GM23338 (cell line): ENCODE results near the gene PAPPA2.

Source experiments
- EZH2 ChIP-seq: fragments of 200-600 bp; sonication (generic); IDR thresholded peaks from one replicate; pipeline ENCODE4 v1.8.0; 2017; ENCODE audit warnings: antibody characterized with exemption, mild to moderate bottlenecking, low read depth; ENCODE audit not compliant: unreplicated experiment
- EZH2phosphoT487 ChIP-seq: fragments of 200-600 bp; sonication (generic); IDR thresholded peaks from one replicate; pipeline ENCODE4 v1.8.1; 2018; ENCODE audit warnings: antibody characterized with exemption; ENCODE audit not compliant: unreplicated experiment
- JUNB ChIP-seq: IDR thresholded peaks from one replicate; pipeline ENCODE4 v1.6.1; 2016; ENCODE audit warnings: antibody characterized with exemption; ENCODE audit not compliant: unreplicated experiment
- NANOG ChIP-seq: IDR thresholded peaks from 2 replicates; pipeline ENCODE4 v1.6.1; 2016; ENCODE audit warnings: antibody characterized with exemption, borderline replicate concordance
- POLR2AphosphoS5 ChIP-seq: IDR thresholded peaks from 2 replicates; pipeline ENCODE4 v1.6.1; 2016; ENCODE audit warnings: antibody characterized with exemption, low read depth
- ZNF114 ChIP-seq: fragments of 250-450 bp; sonication (Bioruptor Pico); IDR thresholded peaks from 2 replicates; pipeline ENCODE4 v1.5.0; 2020; ENCODE audit warnings: mild to moderate bottlenecking, moderate library complexity
- ZNF331 ChIP-seq: fragments of 250-450 bp; sonication (Bioruptor Pico); IDR thresholded peaks from 2 replicates; pipeline ENCODE4 v1.5.0; 2020; ENCODE audit warnings: low read depth, mild to moderate bottlenecking, moderate library complexity
- TF ChIP-seq, protein P1 (sequence below), 2 experiments: fragments of 200-600 bp in 1 of 2; sonication (generic) in 1 of 2; conservative IDR thresholded peaks; 2 replicates each; pipeline versions ENCODE4 v1.5.1 to v1.6.1; 2016 to 2017; ENCODE audit warnings: antibody characterized with exemption in 2 of 2, low read depth in 2 of 2, mild to moderate bottlenecking in 2 of 2, moderate library complexity in 1 of 2
- TF ChIP-seq, protein P2 (sequence below): IDR thresholded peaks from one replicate; pipeline ENCODE4 v1.6.1; 2018; ENCODE audit warnings: antibody characterized with exemption; ENCODE audit not compliant: unreplicated experiment
- TF ChIP-seq, protein P3 (sequence below): IDR thresholded peaks from 2 replicates; pipeline ENCODE4 v1.6.1; 2016; ENCODE audit warnings: antibody characterized with exemption

DNA sequence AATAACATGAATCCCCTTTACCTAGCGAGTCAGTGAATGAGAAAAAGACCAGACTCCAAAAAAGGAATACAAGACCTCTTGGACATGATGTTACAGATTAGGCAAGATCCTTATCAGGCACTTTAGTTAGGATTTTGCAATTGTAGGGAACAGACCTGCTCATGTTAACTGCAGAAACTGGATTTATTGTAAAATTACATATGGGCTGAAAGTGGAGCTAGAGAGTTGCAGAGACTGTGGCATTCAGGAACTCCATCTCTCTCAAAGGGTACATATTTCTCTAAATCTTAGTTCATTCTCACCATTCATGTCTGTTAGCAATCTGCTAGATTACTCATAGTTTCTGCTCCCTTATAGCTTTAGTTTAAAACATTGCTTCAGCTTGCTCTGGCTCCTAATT is 142.2 kb downstream of the PAPPA2 start:
- TF ChIP-seq, protein P1, sequence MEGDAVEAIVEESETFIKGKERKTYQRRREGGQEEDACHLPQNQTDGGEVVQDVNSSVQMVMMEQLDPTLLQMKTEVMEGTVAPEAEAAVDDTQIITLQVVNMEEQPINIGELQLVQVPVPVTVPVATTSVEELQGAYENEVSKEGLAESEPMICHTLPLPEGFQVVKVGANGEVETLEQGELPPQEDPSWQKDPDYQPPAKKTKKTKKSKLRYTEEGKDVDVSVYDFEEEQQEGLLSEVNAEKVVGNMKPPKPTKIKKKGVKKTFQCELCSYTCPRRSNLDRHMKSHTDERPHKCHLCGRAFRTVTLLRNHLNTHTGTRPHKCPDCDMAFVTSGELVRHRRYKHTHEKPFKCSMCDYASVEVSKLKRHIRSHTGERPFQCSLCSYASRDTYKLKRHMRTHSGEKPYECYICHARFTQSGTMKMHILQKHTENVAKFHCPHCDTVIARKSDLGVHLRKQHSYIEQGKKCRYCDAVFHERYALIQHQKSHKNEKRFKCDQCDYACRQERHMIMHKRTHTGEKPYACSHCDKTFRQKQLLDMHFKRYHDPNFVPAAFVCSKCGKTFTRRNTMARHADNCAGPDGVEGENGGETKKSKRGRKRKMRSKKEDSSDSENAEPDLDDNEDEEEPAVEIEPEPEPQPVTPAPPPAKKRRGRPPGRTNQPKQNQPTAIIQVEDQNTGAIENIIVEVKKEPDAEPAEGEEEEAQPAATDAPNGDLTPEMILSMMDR (conservative IDR thresholded peaks at IDR 0.05; ENCODE audit: low read depth in 2 of 2): no peak
- TF ChIP-seq EZH2phosphoT487 (no peak), ZNF331 (CRISPR knock-in tag) (no peak), EZH2 (no peak), POLR2AphosphoS5 (no peak), JUNB (no peak), ZNF114 (no peak), NANOG (no peak)
- TF ChIP-seq, protein P2, sequence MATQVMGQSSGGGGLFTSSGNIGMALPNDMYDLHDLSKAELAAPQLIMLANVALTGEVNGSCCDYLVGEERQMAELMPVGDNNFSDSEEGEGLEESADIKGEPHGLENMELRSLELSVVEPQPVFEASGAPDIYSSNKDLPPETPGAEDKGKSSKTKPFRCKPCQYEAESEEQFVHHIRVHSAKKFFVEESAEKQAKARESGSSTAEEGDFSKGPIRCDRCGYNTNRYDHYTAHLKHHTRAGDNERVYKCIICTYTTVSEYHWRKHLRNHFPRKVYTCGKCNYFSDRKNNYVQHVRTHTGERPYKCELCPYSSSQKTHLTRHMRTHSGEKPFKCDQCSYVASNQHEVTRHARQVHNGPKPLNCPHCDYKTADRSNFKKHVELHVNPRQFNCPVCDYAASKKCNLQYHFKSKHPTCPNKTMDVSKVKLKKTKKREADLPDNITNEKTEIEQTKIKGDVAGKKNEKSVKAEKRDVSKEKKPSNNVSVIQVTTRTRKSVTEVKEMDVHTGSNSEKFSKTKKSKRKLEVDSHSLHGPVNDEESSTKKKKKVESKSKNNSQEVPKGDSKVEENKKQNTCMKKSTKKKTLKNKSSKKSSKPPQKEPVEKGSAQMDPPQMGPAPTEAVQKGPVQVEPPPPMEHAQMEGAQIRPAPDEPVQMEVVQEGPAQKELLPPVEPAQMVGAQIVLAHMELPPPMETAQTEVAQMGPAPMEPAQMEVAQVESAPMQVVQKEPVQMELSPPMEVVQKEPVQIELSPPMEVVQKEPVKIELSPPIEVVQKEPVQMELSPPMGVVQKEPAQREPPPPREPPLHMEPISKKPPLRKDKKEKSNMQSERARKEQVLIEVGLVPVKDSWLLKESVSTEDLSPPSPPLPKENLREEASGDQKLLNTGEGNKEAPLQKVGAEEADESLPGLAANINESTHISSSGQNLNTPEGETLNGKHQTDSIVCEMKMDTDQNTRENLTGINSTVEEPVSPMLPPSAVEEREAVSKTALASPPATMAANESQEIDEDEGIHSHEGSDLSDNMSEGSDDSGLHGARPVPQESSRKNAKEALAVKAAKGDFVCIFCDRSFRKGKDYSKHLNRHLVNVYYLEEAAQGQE: no peak
- TF ChIP-seq, protein P3, sequence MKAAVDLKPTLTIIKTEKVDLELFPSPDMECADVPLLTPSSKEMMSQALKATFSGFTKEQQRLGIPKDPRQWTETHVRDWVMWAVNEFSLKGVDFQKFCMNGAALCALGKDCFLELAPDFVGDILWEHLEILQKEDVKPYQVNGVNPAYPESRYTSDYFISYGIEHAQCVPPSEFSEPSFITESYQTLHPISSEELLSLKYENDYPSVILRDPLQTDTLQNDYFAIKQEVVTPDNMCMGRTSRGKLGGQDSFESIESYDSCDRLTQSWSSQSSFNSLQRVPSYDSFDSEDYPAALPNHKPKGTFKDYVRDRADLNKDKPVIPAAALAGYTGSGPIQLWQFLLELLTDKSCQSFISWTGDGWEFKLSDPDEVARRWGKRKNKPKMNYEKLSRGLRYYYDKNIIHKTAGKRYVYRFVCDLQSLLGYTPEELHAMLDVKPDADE: no peak
